PC-9 (cell line): ENCODE results near the gene AP2B1. TPM values are rescaled to one million over a fixed set of nuclear protein-coding genes. Genes with fewer than 3 reads are reported as not detected.

Source experiments
- BruUV-seq: library from RNA; stranded (reverse); fragments of 400-500 nt; replicated peaks from 2 replicates; lab custom pipeline; 2021; lab: Mats Ljungman, UMichigan
- CTCF ChIA-PET: fragments of 300-600 bp; sonication (Branson Sonifier 250); formaldehyde crosslinking; loops from one replicate; lab custom pipeline; 2022; ENCODE audit warnings: antibody characterized with exemption; lab: Charles Lee
- POLR2A ChIA-PET: fragments of 300-600 bp; sonication (Branson Sonifier 250); formaldehyde crosslinking; loops from one replicate; lab custom pipeline; 2022; ENCODE audit warnings: antibody characterized with exemption; ENCODE audit not compliant: unreplicated experiment; lab: Charles Lee
- DNase-seq, 2 experiments: peaks; one replicate each; pipeline versions ENCODE4 v3.0.0 to v3.0.0-alpha.2; 2015 to 2022; ENCODE audit warnings: mixed read lengths in 1 of 2
- H2AFZ ChIP-seq: fragments of 200-600 bp; sonication (generic); 2 replicates; pipeline ENCODE4 v1.8.1; 2017; ENCODE audit warnings: antibody characterized with exemption
- H3F3A ChIP-seq: fragments of 200-600 bp; sonication (generic); 2 replicates; pipeline ENCODE4 v1.8.1; 2017; ENCODE audit warnings: antibody characterized with exemption, mild to moderate bottlenecking, low read depth; ENCODE audit not compliant: insufficient read depth
- H3K27ac ChIP-seq: fragments of 200-600 bp; sonication (generic); 2 replicates; pipeline ENCODE4 v1.6.1; 2016; ENCODE audit warnings: mixed run types
- H3K27me3 ChIP-seq: fragments of 200-600 bp; sonication (generic); 2 replicates; pipeline ENCODE4 v1.6.1; 2016; ENCODE audit warnings: low read depth, mixed run types; ENCODE audit not compliant: insufficient read depth
- H3K36me3 ChIP-seq: fragments of 200-600 bp; sonication (generic); 2 replicates; pipeline ENCODE4 v1.6.1; 2016; ENCODE audit warnings: low read depth, mixed run types
- H3K4me1 ChIP-seq: fragments of 200-600 bp; sonication (generic); replicated peaks from 2 replicates; pipeline ENCODE4 v1.6.1; 2016; ENCODE audit warnings: mixed run types; ENCODE audit not compliant: insufficient read depth
- H3K4me2 ChIP-seq: fragments of 200-600 bp; sonication (generic); 2 replicates; pipeline ENCODE4 v1.6.1; 2017; ENCODE audit warnings: mixed run types
- H3K4me3 ChIP-seq: fragments of 200-600 bp; sonication (generic); 2 replicates; pipeline ENCODE4 v1.6.1; 2016; ENCODE audit warnings: mixed run types
- H3K79me2 ChIP-seq: fragments of 200-600 bp; sonication (generic); 2 replicates; pipeline ENCODE4 v1.6.1; 2017; ENCODE audit warnings: low read depth, mixed run types
- H3K9me2 ChIP-seq: fragments of 200-600 bp; sonication (generic); 2 replicates; pipeline ENCODE4 v1.8.1; 2017; ENCODE audit warnings: mild to moderate bottlenecking; ENCODE audit not compliant: insufficient read depth
- H3K9me3 ChIP-seq: fragments of 200-600 bp; sonication (generic); 2 replicates; pipeline ENCODE4 v1.8.1; 2016; ENCODE audit warnings: low read depth; ENCODE audit not compliant: insufficient read depth
- H4K20me1 ChIP-seq: fragments of 200-600 bp; sonication (generic); 2 replicates; pipeline ENCODE4 v1.8.1; 2017; ENCODE audit not compliant: insufficient read depth
- EZH2 ChIP-seq: fragments of 200-600 bp; sonication (generic); IDR thresholded peaks from 2 replicates; pipeline ENCODE4 v1.8.0; 2017; ENCODE audit warnings: antibody characterized with exemption, low read depth
- intact Hi-C: fragments of 100-400 bp; cut with micrococcal nuclease; formaldehyde crosslinking; loops from one replicate; pipeline ENCODE4 v1.10.0; 2022; ENCODE audit not compliant: unreplicated experiment
- total RNA-seq: library from RNA; stranded (reverse); gene quantifications from 2 replicates; pipeline ENCODE4 v1.2.3, GENCODE V29; 2021
- TF ChIP-seq, protein P1 (sequence below): fragments of 200-600 bp; sonication (generic); conservative IDR thresholded peaks from 2 replicates; pipeline ENCODE4 v1.6.1; 2017; ENCODE audit warnings: mixed run types, antibody characterized with exemption, mild to moderate bottlenecking, moderate library complexity

Gene AP2B1
- total RNA-seq, 1 experiment from 2014 or later, result 186 TPM

DNA sequence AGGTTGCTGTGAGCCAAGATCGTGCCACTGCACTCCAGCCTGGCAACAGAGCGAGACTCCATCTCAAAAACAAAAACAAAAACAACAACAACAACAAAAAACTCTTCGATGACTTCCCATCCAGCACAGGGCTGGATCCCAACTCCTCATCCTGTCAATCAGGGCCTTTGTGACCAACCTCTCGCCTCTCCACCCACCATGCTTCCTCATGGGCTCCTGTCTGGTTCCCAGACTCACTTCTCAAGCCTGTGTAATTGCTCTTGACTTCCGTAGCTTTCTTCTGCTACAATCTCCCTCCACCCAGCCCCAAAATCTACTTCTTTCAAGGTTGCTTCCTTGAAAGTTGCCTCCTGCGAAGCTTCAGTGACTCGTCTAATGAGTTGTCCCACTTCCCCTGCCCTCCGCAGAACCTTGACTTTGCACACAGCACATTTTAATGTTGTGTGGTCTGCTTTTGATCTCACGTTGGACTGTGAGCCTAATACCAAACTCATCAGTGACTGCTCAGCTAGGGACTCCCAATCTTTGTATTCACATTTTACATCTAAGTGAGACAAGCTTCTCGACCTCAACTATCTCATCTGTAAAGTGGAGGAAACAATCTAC lies 143.4 kb downstream of the AP2B1 start:
- Histone ChIP-seq H3K9me2 (no peaks in the 10 kb centered on the region), H3K9me3 (no peaks in the 10 kb centered on the region), H3K4me1 (peaks cover 14% of the 10 kb centered on the region), H2AFZ (no peak overlapping the region), H3K36me3 (no peaks in the 10 kb centered on the region), H3K79me2 (no peaks in the 10 kb centered on the region), H3K4me3 (no peak overlapping the region), H3F3A (no peaks in the 10 kb centered on the region), H4K20me1 (peaks cover 7% of the 10 kb centered on the region; the same call in 1 of the 2 replicates), H3K27me3 (no peaks in the 10 kb centered on the region), H3K4me2 (no peak overlapping the region), H3K27ac (no peak overlapping the region)
- BruUV-seq, result no TSS peak
- ChIA-PET POLR2A (no interaction called here), CTCF (no interaction called here)
- intact Hi-C loops, result no loop called here
- TF ChIP-seq EZH2, result no peak
- TF ChIP-seq, protein P1, sequence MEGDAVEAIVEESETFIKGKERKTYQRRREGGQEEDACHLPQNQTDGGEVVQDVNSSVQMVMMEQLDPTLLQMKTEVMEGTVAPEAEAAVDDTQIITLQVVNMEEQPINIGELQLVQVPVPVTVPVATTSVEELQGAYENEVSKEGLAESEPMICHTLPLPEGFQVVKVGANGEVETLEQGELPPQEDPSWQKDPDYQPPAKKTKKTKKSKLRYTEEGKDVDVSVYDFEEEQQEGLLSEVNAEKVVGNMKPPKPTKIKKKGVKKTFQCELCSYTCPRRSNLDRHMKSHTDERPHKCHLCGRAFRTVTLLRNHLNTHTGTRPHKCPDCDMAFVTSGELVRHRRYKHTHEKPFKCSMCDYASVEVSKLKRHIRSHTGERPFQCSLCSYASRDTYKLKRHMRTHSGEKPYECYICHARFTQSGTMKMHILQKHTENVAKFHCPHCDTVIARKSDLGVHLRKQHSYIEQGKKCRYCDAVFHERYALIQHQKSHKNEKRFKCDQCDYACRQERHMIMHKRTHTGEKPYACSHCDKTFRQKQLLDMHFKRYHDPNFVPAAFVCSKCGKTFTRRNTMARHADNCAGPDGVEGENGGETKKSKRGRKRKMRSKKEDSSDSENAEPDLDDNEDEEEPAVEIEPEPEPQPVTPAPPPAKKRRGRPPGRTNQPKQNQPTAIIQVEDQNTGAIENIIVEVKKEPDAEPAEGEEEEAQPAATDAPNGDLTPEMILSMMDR, result no peak
- no peak for DNase-seq

DNA sequence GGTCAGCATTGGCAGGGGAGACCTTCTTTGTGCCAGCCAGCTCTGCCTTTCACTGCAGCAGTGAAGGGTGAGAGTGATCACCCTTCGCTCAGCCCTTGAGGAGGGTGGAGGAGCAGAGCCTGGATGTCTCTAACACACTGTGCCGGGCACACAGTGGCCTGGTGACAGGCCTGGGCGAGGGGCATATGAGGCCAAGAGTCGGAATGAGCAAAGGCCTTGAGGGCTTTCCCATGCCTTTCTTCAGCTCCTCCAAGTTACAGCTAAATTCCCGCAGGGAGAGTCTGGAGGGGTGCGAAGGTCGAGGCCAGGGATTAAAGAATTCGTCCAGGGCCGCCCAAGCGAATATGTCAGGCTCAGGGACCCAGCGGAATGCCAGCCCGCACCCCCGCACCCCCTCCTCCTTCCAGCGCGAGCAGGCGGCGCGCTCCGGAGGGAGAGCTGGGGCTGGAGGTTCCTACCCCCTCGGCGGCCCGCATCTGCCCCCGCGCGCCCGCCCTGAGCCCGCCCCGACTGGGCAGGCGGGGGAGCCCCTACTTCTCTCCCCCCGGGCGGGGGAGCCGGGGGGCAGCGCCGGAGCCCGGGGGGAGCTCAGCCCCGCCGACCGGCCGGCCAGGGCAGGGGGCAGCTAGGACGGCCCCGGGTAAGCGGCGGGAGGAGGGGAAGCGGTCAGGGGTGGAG lies 144.3 kb downstream of the AP2B1 start, which contains the start of gene RASL10B:
Gene RASL10B (plus strand): TSS at position 401 of the 678 bp plus-strand sequence. CDS start 3,546 bp downstream, outside the sequence.
- POLR2A ChIA-PET, result interaction anchor here (0.6 kb wide), 1 partner anchor 804 kb away, joined by 5 read pairs; no protein-coding TSS in a partner anchor

More for the DNA sequence above, 144.3 kb downstream of the AP2B1 start, which contains the start of gene RASL10B:
- CTCF ChIA-PET, result interaction anchor here (0.6 kb wide), 1 partner anchor 175 kb away, joined by 4 read pairs; no protein-coding TSS in a partner anchor
- H3K4me2 ChIP-seq, result no peak within 1 kb of the TSS; the same call in 1 of the 2 replicates
- H3K9me3 ChIP-seq, result no peaks in the 10 kb centered on the region
- H3K9me2 ChIP-seq, result no peaks in the 10 kb centered on the region
- intact Hi-C loops, result no loop called here
- H3K4me1 ChIP-seq, result peaks cover 8% of the 10 kb centered on the region
- no peaks in the 10 kb centered on the region for H3F3A ChIP-seq
- H3K79me2 ChIP-seq, result no peaks in the 10 kb centered on the region
- BruUV-seq, result no TSS peak
- H3K4me3 ChIP-seq, result no peak within 1 kb of the TSS
- no peaks in the 10 kb centered on the region for H3K36me3 ChIP-seq
- H2AFZ ChIP-seq, result no peak within 1 kb of the TSS
- 0 out of 2 replicates have a peak, but pooled peaks cover 4% of the 10 kb centered on the region for H3K27me3 ChIP-seq
- peaks cover 4% of the 10 kb centered on the region; the same call in 1 of the 2 replicates for H4K20me1 ChIP-seq
- TF ChIP-seq, protein P1, result no peak
- no peak for TF ChIP-seq EZH2
- H3K27ac ChIP-seq, result no peak within 1 kb of the TSS
- DNase-seq, result no peak
